HT1080 (cell line): ENCODE data around the gene PAK1. TPM values are rescaled to one million over a fixed set of nuclear protein-coding genes. Genes with fewer than 3 reads are reported as not detected.

Experiments
- DNase-seq: peaks from one replicate; pipeline ENCODE4 v3.0.0-alpha.2; 2015; ENCODE audit warnings: low read depth
- total RNA-seq: library from RNA; depleted of rRNA; stranded (reverse); fragments of >200 nt; shearing (Covaris generic); gene quantifications from 2 replicates; pipeline ENCODE4 v1.2.3, GENCODE V29; 2014

Gene PAK1
- total RNA-seq, 1 experiment from 2014 or later, result 66.1 TPM

- peak; percentile 52 for DNase-seq
These were observed 98.8 kb downstream of the PAK1 start for GRCh38 chr11:77375107-77375506.

GRCh38 chr11:77374611-77375031 lies 99.3 kb downstream of the PAK1 start:
- peak; percentile 50 for DNase-seq

DNA sequence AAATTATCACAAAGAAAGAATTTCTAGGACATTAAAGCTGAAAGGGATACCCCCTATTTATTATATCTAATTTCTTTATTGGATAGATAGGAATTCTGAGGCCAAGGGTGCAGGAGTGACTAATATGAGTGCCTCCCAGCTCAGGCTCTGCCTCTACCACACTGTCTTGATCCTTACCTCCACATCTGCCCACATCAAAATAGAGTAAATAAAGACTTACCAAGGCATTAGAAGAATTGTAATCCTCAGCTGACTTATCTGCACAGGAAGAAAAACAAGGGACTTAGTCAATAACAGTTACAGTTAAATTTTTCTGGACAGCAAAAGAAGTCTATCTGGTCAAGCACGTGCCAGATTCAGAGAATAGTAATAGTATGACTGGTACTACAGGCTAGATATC lies 99.8 kb downstream of the PAK1 start:
- peak; percentile 58 for DNase-seq

- DNase-seq, result no peak
These were observed 101.2 kb downstream of the PAK1 start for GRCh38 chr11:77372726-77373125.

DNA sequence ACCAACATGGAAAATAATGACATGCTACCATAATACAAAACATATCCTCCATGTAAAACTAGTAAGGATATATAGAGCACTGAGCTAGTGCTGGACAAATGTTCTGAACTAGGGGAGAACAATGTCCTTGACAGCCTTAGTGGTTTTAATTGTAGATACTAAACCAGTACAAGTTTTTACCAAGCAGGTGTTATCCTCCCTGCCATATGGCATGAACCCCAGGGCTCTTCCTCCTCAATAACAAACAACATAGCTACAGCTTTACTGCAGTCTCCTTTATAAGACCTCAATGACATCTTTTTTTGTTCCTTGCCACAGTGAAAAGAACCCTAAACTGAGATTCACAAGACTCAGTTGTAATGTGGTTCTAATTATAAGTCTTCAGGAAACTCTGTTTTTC lies 102.2 kb downstream of the PAK1 start:
- no peak for DNase-seq

DNA sequence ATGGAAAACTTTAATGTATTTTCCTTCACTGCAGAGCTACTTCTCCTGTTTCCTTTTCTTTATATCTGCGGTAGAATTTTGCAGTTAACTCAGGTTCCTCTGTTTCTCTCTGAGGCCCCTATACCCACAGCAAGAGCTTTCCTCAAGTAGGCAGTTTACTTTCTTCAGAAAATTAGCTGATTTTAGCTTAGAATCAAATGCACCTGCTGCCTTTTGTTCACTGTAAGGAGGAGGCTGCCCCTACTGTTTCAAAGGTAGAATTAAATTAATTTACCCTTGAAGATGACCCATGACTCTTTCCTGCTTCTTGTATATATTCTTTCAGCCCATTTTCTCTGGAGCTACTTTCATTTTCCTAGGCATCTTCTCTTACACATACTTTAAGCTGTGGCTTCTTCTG lies 103.7 kb downstream of the PAK1 start:
- DNase-seq, result no peak

GRCh38 chr11:77361184-77361583 lies 112.7 kb downstream of the PAK1 start:
- DNase-seq, result peak; percentile 13

GRCh38 chr11:77359481-77359880 lies 114.4 kb downstream of the PAK1 start:
- no peak for DNase-seq

DNA sequence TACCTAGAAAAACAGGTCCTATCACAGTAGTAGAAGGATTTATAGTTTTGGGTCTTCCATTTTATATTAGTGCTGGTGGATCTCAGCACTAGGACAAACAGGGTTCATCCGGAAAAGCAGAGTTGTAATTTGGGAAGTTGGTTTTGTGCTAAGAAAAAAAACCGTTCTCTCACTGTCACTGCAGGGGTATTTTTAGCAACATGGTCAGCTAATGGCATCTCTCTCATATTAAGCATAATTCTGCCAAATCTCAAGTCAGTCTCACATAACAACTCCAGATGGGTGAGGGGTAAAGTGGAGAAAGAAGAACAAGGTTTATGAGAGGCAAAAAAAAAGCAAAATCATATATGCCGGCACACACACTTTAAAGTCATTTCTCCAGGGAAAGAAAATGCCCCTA lies 120.8 kb downstream of the PAK1 start:
- DNase-seq, result no peak

GRCh38 chr11:77351281-77351886 lies 122.5 kb downstream of the PAK1 start:
- DNase-seq, result no peak

GRCh38 chr11:77347948-77348347 lies 125.9 kb downstream of the PAK1 start:
- no peak for DNase-seq

GRCh38 chr11:77346906-77347603 lies 126.8 kb downstream of the PAK1 start:
- peak; percentile 75 for DNase-seq

GRCh38 chr11:77345621-77346020 lies 128.3 kb downstream of the PAK1 start:
- no peak for DNase-seq

- no peak for DNase-seq
These were observed 133.4 kb downstream of the PAK1 start for GRCh38 chr11:77340501-77340900.

- peak; percentile 18 for DNase-seq
These were observed 141.6 kb downstream of the PAK1 start for GRCh38 chr11:77332259-77332658.

DNA sequence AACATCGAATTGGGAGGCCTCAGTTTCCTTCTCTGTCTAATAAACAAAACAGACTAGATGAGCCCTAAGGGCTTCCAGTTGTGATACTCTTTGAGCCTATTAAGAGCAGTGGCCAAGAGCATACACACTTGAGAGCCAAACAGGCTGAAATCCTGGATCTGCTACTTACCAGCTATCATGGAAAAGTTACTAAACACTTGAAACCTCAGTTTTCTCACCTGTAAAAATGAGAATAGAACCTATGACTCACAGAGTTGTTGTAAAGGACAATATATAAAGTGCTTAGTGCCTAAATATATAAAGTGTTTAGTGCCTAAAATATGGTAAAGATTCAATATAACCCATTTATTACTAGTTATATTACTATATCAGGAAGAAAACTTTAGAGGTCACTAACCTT lies 148.7 kb downstream of the PAK1 start:
- no peak for DNase-seq

GRCh38 chr11:77324508-77324907 lies 149.4 kb downstream of the PAK1 start:
- DNase-seq, result no peak

DNA sequence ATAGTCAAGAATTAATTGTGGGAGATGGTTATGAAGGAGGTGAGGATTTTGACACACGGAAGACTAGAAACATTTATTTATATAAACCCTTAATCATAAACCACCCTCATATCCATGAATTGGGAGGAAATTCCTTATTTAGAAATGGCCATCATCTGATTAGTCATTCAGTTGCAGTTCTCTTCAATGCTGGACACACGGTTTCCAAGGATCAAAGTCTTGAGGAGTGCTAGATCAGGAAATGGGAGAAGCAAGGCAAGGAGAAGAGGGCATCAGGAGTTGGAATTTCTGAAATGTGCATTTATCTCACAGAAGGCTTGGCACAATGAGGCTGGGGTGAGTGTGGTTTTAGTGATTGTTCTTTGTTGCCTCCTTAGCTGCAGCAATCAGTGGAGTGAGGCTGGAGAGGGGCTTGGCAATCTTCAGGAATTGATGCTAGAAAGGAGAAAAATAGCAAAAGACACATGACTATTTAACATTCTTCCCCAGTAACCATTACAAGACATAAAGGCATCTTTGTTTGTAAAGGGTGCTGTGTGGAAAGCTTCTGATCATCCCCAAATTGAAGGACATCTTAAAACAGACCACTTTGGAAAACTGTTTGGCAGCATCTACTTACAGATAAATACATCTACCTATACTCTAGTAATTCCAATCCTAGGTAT lies 150.8 kb downstream of the PAK1 start:
- DNase-seq, result peak; percentile 34

- no peak for DNase-seq
These were observed 151.4 kb downstream of the PAK1 start for GRCh38 chr11:77322506-77322905.

DNA sequence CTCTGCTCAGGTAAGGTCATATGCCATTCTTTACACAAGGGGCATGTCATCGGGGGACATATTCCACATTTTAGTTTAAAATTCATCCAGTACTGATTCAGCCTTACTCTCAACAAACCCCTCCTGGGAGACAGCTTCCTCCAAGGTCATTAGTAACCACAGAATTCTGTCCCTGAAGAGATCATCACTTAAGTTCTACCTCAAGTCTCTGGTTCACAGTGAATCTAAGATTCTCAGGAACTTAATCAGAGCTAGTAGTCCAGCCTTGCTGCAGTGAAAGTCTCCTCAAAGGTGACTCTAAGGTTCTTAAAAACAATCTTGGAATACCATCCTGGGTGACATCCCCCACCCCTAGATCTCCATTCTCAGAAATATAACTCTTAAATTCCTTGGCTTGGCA lies 153.5 kb downstream of the PAK1 start:
- no peak for DNase-seq

- no peak for DNase-seq
These were observed 155.3 kb downstream of the PAK1 start for GRCh38 chr11:77318600-77318999.

- DNase-seq, result no peak
These were observed 157.1 kb downstream of the PAK1 start for GRCh38 chr11:77316733-77317342.
